Osteocyte (in vitro differentiated cells): ENCODE measurements around the gene KLHL3. TPM values are rescaled to one million over a fixed set of nuclear protein-coding genes. Genes with fewer than 3 reads are reported as not detected.

ENCODE experiments used
- DNase-seq: peaks from one replicate; pipeline ENCODE4 v3.0.0; 2021; ENCODE audit warnings: mixed read lengths; ENCODE audit not compliant: unreplicated experiment; ENCODE audit errors: extremely low spot score
- H3K27ac Mint-ChIP-seq: one replicate; pipeline ENCODE4 v1.8.0; 2021; ENCODE audit warnings: mild to moderate bottlenecking, mixed read lengths; ENCODE audit not compliant: unreplicated experiment
- H3K27me3 Mint-ChIP-seq: one replicate; pipeline ENCODE4 v1.8.0; 2021; ENCODE audit warnings: mixed read lengths; ENCODE audit not compliant: unreplicated experiment
- H3K36me3 Mint-ChIP-seq: one replicate; pipeline ENCODE4 v1.8.0; 2021; ENCODE audit warnings: mixed read lengths; ENCODE audit not compliant: unreplicated experiment
- H3K4me1 Mint-ChIP-seq: one replicate; pipeline ENCODE4 v1.8.0; 2021; ENCODE audit warnings: mixed read lengths; ENCODE audit not compliant: unreplicated experiment
- H3K4me3 Mint-ChIP-seq: one replicate; pipeline ENCODE4 v1.8.0; 2021; ENCODE audit warnings: mild to moderate bottlenecking, moderate library complexity, mixed read lengths; ENCODE audit not compliant: unreplicated experiment
- H3K9me3 Mint-ChIP-seq: one replicate; pipeline ENCODE4 v1.8.0; 2021; ENCODE audit warnings: mixed read lengths; ENCODE audit not compliant: unreplicated experiment
- CTCF ChIP-seq: fragments of 200-600 bp; sonication (generic); IDR thresholded peaks from 2 replicates; pipeline ENCODE4 v1.5.0; 2021; ENCODE audit warnings: antibody characterized with exemption, mild to moderate bottlenecking, moderate library complexity
- total RNA-seq: library from RNA; stranded (reverse); gene quantifications from 2 replicates; pipeline ENCODE4 v1.2.1, GENCODE V29; 2021

Gene KLHL3
- total RNA-seq, 1 donor from 2014 or later, result 3.1 TPM

GRCh38 chr5:137669811-137670210 lies 66.1 kb downstream of the KLHL3 start:
- DNase-seq, result no peak
- H3K9me3 Mint-ChIP-seq, result no peaks in the 10 kb centered on the region
- H3K27ac Mint-ChIP-seq, result no peak overlapping the region
- no peaks in the 10 kb centered on the region for H3K27me3 Mint-ChIP-seq
- peaks cover 2% of the 10 kb centered on the region for H3K4me1 Mint-ChIP-seq
- H3K36me3 Mint-ChIP-seq, result no peaks in the 10 kb centered on the region
- no peak for TF ChIP-seq CTCF
- no peak overlapping the region for H3K4me3 Mint-ChIP-seq

- no peak for DNase-seq
- no peak overlapping the region for H3K4me3 Mint-ChIP-seq
- H3K9me3 Mint-ChIP-seq, result no peaks in the 10 kb centered on the region
- H3K36me3 Mint-ChIP-seq, result no peaks in the 10 kb centered on the region
- H3K4me1 Mint-ChIP-seq, result peaks cover 2% of the 10 kb centered on the region
- no peak overlapping the region for H3K27ac Mint-ChIP-seq
- no peak for TF ChIP-seq CTCF
- H3K27me3 Mint-ChIP-seq, result no peaks in the 10 kb centered on the region
Observed at GRCh38 chr5:137668637-137669036, 67.3 kb downstream of the KLHL3 start.

- Mint-ChIP-seq H3K4me3 (no peak overlapping the region), H3K27me3 (no peaks in the 10 kb centered on the region)
- no peak for TF ChIP-seq CTCF
Observed at GRCh38 chr5:137667341-137667740, 68.5 kb downstream of the KLHL3 start.

GRCh38 chr5:137666901-137667300 lies 69.0 kb downstream of the KLHL3 start:
- DNase-seq, result no peak
- Mint-ChIP-seq H3K36me3 (no peaks in the 10 kb centered on the region), H3K27me3 (no peaks in the 10 kb centered on the region), H3K4me3 (no peak overlapping the region), H3K4me1 (peaks cover 2% of the 10 kb centered on the region), H3K9me3 (no peaks in the 10 kb centered on the region), H3K27ac (no peak overlapping the region)
- TF ChIP-seq CTCF, result no peak

More at GRCh38 chr5:137667341-137667740, 68.5 kb downstream of the KLHL3 start:
- no peaks in the 10 kb centered on the region for H3K9me3 Mint-ChIP-seq
- no peak for DNase-seq
- H3K27ac Mint-ChIP-seq, result no peak overlapping the region
- peaks cover 2% of the 10 kb centered on the region for H3K4me1 Mint-ChIP-seq
- no peaks in the 10 kb centered on the region for H3K36me3 Mint-ChIP-seq

- Mint-ChIP-seq H3K27me3 (no peaks in the 10 kb centered on the region), H3K4me1 (peaks cover 2% of the 10 kb centered on the region), H3K9me3 (no peaks in the 10 kb centered on the region), H3K4me3 (no peak overlapping the region), H3K36me3 (no peaks in the 10 kb centered on the region), H3K27ac (no peak overlapping the region)
- no peak for DNase-seq
- no peak for TF ChIP-seq CTCF
Observed at GRCh38 chr5:137666461-137666850, 69.4 kb downstream of the KLHL3 start.
